ENCODE data around the gene TRPV6.

Gene TRPV6

DNA sequence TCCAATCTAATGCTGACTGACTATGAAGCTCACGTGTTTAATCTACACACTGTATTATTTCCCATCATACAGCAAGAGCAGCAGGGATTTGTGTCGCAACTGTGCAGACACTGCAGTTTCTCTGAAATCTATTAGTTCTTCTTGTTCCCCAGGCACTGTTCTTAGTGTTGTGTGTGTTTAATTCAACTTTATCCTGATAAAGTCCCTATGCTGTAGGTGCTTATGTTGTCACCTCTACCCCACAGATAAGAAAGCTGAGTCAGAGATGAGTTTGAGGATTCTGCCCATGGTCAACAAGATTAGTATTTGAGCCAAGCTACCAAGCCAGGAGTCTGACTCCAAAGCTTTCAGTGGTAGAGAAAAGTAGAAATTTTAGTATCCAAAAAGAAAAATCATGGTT is 53.1 kb downstream of the TRPV6 start:
- DNase-seq (ENCODE audit: low spot score), result no peak
- no peak overlapping the region for H3K4me3 ChIP-seq
- H3K27ac ChIP-seq, result no peak overlapping the region
- TF ChIP-seq, protein P1, sequence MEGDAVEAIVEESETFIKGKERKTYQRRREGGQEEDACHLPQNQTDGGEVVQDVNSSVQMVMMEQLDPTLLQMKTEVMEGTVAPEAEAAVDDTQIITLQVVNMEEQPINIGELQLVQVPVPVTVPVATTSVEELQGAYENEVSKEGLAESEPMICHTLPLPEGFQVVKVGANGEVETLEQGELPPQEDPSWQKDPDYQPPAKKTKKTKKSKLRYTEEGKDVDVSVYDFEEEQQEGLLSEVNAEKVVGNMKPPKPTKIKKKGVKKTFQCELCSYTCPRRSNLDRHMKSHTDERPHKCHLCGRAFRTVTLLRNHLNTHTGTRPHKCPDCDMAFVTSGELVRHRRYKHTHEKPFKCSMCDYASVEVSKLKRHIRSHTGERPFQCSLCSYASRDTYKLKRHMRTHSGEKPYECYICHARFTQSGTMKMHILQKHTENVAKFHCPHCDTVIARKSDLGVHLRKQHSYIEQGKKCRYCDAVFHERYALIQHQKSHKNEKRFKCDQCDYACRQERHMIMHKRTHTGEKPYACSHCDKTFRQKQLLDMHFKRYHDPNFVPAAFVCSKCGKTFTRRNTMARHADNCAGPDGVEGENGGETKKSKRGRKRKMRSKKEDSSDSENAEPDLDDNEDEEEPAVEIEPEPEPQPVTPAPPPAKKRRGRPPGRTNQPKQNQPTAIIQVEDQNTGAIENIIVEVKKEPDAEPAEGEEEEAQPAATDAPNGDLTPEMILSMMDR (IDR thresholded peaks at IDR 0.05), result no peak

DNA sequence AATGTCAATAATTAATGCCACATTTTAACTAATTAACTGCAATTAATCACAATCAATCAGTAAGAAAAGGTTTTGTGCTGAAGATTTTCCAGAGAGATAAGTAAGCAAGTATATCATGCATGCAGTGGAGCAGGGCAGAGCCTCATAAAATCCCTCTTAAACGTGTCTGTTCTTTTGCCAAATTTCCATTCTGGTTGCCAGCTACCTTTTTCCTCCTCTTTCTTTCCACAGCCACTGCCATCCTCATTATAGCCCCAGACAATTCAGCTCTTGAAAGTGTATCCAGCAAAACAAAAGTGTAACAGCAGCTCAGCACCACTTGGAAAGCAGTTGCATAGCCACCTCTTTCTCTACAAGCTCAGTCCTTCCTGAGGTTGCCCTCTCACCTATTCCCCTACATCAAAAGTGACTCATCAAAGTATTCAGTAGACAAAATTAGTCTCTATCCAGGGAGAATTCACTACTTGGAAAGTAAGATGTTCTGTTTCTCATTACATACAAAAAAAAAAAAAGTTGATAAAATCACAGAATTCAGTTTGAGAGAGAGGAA is 57.5 kb downstream of the TRPV6 start:
- TF ChIP-seq, protein P1 (IDR thresholded peaks at IDR 0.05), result no peak
- DNase-seq (ENCODE audit: low spot score), result no peak
- no peak overlapping the region for H3K4me3 ChIP-seq

GRCh38 chr7:142822714-142823113 is 62.8 kb downstream of the TRPV6 start:
- TF ChIP-seq, protein P1 (IDR thresholded peaks at IDR 0.05), result no peak
- no peak for DNase-seq (ENCODE audit: low spot score)
- no peak overlapping the region for H3K27ac ChIP-seq
- H3K4me3 ChIP-seq, result no peak overlapping the region

More for the DNA sequence above, 57.5 kb downstream of the TRPV6 start:
- H3K27ac ChIP-seq, result no peak overlapping the region

Measured in coronary artery (tissue), 2 donors.